ENCODE data around the gene MYO9B.

MYO9B gene

DNA sequence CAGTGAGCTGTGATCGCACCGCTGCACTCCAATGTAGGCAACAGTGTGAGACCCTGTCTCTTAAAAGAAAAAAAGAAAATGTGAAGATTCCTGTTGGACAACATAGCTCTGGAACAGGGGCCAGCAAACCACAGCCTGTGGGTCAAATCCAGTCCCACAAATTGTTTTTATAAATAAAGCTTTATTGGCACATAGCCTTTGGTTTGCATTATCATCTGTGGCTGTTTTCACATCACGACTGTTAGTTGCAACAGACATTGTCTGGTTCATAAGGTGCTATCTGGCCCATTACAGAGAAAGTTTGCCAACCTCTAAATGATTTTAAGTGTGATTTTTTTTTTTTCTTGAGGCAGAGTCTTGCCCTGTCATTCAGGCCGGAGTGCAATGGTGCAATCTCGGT, 90.1 kb downstream of the MYO9B start:
- TF ChIP-seq, protein P1, sequence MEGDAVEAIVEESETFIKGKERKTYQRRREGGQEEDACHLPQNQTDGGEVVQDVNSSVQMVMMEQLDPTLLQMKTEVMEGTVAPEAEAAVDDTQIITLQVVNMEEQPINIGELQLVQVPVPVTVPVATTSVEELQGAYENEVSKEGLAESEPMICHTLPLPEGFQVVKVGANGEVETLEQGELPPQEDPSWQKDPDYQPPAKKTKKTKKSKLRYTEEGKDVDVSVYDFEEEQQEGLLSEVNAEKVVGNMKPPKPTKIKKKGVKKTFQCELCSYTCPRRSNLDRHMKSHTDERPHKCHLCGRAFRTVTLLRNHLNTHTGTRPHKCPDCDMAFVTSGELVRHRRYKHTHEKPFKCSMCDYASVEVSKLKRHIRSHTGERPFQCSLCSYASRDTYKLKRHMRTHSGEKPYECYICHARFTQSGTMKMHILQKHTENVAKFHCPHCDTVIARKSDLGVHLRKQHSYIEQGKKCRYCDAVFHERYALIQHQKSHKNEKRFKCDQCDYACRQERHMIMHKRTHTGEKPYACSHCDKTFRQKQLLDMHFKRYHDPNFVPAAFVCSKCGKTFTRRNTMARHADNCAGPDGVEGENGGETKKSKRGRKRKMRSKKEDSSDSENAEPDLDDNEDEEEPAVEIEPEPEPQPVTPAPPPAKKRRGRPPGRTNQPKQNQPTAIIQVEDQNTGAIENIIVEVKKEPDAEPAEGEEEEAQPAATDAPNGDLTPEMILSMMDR (IDR thresholded peaks at IDR 0.05; ENCODE audit: insufficient read depth, low read depth, low read length, missing control alignments), result no peak

DNA sequence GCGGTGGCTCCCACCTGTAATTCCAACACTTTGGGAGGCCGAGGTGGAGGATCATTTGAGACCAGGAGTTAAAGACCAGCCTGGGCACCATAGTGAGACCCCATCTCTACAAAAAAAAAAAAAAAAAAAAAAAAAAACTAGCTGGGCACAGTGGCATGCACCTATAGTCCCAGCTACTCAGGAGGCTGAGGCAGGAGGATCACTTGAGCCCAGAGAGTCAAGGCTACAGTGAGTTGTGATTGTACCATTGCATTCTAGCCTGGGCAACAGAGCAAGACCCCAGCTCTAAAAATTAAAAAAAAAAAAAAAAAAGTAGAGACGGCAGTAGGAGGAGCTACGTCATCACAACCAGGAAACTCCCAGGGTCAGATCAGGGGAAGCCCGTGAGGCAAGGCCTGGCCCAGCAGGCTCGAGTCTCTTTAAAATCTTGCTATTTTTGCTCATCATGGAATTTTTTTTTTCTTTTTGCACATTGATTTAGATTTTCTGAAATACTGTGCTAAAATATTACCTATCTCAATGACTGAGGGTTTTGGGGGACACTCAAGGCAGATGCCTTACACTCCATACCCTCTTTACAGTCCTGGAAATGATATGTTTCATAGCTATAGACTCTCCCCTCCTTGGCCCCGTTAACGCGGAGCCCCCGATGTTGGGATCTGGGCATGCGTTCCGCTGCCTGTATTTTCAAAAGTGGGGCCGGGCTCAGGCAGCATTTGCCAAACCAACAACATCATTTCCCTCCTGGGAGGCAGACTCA, 95.1 kb downstream of the MYO9B start:
- peak; percentile 67 for DNase-seq (ENCODE audit: low read depth)
- H3K4me3 ChIP-seq (ENCODE audit: low read depth, low read length), result no peak overlapping the region
- TF ChIP-seq, protein P1 (IDR thresholded peaks at IDR 0.05; ENCODE audit: insufficient read depth, low read depth, low read length, missing control alignments), result no peak

More for the DNA sequence above, 90.1 kb downstream of the MYO9B start:
- DNase-seq (ENCODE audit: low read depth), result no peak
- H3K4me3 ChIP-seq (ENCODE audit: low read depth, low read length), result no peak overlapping the region

DNA sequence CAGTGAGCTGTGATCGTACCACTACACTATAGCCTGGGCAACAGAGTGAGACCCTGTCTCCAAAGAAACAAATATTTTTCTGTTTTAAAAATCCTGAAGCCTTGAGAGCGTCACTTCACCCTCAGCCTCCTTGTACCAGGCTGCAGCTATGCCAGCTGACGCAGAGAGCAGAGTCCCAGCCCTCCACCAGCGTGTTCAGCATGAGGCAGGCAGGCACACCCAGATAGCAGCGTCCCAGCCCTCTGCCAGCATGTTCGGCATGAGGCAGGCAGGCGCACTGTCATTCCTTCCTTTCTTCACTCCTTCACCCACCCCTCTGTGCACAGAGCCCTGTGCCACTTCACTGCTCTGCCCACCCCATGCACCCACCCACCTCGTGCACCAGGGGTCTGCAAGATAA, 96.3 kb downstream of the MYO9B start:
- H3K4me3 ChIP-seq (ENCODE audit: low read depth, low read length), result no peak overlapping the region
- TF ChIP-seq, protein P1 (IDR thresholded peaks at IDR 0.05; ENCODE audit: insufficient read depth, low read depth, low read length, missing control alignments), result no peak
- no peak for DNase-seq (ENCODE audit: low read depth)

DNA sequence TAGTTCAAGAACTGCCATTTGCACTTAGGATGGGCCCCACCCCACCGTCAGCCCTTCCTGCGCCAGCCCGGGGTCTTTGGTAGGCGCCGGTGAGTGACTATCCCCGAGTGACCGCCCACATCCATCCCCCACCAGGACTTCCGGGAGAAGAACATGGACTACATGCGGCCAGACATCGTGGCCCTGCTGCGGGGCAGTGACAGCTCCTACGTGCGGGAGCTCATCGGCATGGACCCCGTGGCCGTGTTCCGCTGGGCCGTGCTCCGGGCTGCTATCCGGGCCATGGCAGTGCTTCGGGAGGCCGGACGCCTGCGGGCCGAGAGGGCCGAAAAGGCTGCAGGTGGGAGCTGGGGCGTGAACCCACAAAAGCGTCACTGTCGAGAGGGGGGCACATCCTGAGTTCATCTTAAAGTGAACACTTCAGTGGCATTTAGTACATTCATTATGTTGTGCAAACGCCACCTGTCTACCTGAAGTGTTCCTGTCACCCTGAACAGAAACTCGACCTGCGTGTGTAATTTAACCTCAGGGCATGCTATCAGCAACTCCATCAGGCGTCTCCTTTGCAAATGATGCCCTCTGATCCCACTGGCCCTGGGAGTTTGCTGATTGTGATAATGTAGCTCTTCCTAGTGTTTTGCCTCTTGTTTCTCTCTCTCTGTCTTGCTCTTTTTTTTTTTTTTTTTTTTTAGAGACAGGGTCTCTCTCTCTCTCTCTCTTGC, 97.2 kb downstream of the MYO9B start:
- no peak for DNase-seq (ENCODE audit: low read depth)
- no peak overlapping the region for H3K4me3 ChIP-seq (ENCODE audit: low read depth, low read length)
- TF ChIP-seq, protein P1 (IDR thresholded peaks at IDR 0.05; ENCODE audit: insufficient read depth, low read depth, low read length, missing control alignments), result no peak

DNA sequence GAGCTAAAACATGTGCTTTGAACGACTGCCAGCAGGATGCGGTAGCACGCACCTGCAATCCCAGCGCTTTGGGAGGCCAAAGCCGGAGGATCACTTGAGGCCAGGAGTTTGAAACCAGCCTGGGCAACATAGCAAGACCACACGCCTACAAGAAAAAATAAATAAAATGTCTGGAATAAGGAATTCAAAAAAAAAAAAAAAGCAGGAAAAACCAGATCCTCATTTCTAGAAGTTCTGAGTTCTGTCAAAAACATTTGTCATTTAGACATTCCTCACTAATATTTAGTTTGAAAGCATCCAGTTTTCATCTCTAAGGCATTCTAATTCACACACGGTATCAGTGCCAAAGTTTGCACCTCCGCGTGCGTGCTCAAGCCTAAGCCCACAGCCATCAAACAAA, 102.7 kb downstream of the MYO9B start:
- no peak for DNase-seq (ENCODE audit: low read depth)
- TF ChIP-seq, protein P1 (IDR thresholded peaks at IDR 0.05; ENCODE audit: insufficient read depth, low read depth, low read length, missing control alignments), result no peak

DNA sequence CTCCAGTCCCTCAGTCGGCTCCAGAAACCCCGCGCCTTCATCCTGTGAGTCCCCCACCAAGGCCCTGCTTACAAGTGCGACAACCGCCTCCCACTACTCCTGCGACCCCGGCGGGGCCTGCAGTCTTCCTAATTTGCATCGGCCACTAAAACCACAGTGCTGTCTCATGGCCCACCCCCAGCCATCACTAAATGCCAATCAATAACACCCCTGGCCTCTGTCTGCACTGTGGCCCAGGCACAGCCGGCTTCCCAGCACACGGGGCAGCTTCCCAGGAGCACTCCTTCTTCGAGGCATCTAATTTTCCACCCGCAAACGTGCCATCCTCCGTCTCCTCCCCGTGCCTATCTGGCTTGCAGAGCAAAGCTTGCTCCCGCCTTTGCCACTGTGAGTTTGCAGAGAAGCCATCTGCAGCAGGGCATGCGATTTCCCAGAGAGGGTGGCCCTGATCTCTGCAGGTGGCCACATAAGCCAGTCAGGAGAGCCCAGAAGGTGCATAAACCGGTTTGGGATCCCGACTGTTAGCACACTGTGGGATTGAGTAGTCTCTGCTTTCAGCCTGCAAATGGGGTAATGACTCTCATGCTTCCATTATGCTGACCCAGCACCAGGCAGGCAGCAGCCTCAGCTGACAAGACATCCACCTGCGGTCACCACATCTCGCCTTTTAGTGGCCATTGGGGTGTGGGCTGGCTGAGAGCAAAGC, 105.6 kb downstream of the MYO9B start:
- TF ChIP-seq, protein P1 (IDR thresholded peaks at IDR 0.05; ENCODE audit: insufficient read depth, low read depth, low read length, missing control alignments), result no peak
- H3K4me3 ChIP-seq (ENCODE audit: low read depth, low read length), result no peak overlapping the region
- DNase-seq (ENCODE audit: low read depth), result no peak

More for the DNA sequence above, 102.7 kb downstream of the MYO9B start:
- H3K4me3 ChIP-seq (ENCODE audit: low read depth, low read length), result no peak overlapping the region

Measured in GM12865 (cell line).